GM23338 (cell line): ENCODE data around the gene GTF3C1. TPM values are rescaled to one million over a fixed set of nuclear protein-coding genes. Genes with fewer than 3 reads are reported as not detected.

ENCODE experiments used
- ATAC-seq: fragments of 200-7000 bp; cut with Tn5 transposase; 3 replicates; pipeline ENCODE4 v1.9.1; 2020
- DNase-seq: peaks from one replicate; pipeline ENCODE4 v3.0.0-alpha.2; 2015; ENCODE audit warnings: low spot score
- H2AFZ ChIP-seq: fragments of 200-600 bp; sonication (generic); 2 replicates; pipeline ENCODE4 v1.8.0; 2016; ENCODE audit warnings: antibody characterized with exemption, mild to moderate bottlenecking, moderate library complexity
- H3F3A ChIP-seq: fragments of 200-600 bp; sonication (generic); replicated peaks from 2 replicates; pipeline ENCODE4 v1.8.0; 2017; ENCODE audit warnings: antibody characterized with exemption, mixed run types, low read depth
- H3K27ac ChIP-seq: fragments of 200-600 bp; sonication (generic); 2 replicates; pipeline ENCODE4 v1.6.1; 2016; ENCODE audit warnings: low read depth
- H3K27me3 ChIP-seq: fragments of 200-600 bp; sonication (generic); 2 replicates; pipeline ENCODE4 v1.8.0; 2016; ENCODE audit warnings: mild to moderate bottlenecking, mixed run types, moderate library complexity; ENCODE audit not compliant: insufficient read depth
- H3K36me3 ChIP-seq: fragments of 200-600 bp; sonication (generic); 2 replicates; pipeline ENCODE4 v1.8.0; 2016; ENCODE audit warnings: mild to moderate bottlenecking; ENCODE audit not compliant: insufficient read depth
- H3K4me1 ChIP-seq: fragments of 200-600 bp; sonication (generic); 2 replicates; pipeline ENCODE4 v1.8.0; 2016; ENCODE audit warnings: mild to moderate bottlenecking, moderate library complexity; ENCODE audit not compliant: insufficient read depth
- H3K4me2 ChIP-seq: fragments of 200-600 bp; sonication (generic); 2 replicates; pipeline ENCODE4 v1.7.1; 2017; ENCODE audit warnings: mixed run types
- H3K4me3 ChIP-seq: fragments of 200-600 bp; sonication (generic); 2 replicates; pipeline ENCODE4 v1.6.1; 2016; ENCODE audit warnings: mixed run types
- H3K79me2 ChIP-seq: fragments of 200-600 bp; sonication (generic); replicated peaks from 2 replicates; pipeline ENCODE4 v1.8.0; 2017; ENCODE audit warnings: mild to moderate bottlenecking; ENCODE audit not compliant: insufficient read depth
- H3K9me2 ChIP-seq: fragments of 200-600 bp; sonication (generic); 2 replicates; pipeline ENCODE4 v1.8.0; 2017; ENCODE audit not compliant: insufficient read depth
- H4K20me1 ChIP-seq: fragments of 200-600 bp; sonication (generic); replicated peaks from 2 replicates; pipeline ENCODE4 v1.8.0; 2017; ENCODE audit warnings: mild to moderate bottlenecking; ENCODE audit not compliant: insufficient read depth
- H3K27ac Mint-ChIP-seq: 2 replicates; pipeline ENCODE4 v1.8.0; 2020; ENCODE audit warnings: inconsistent platforms, mild to moderate bottlenecking, moderate library complexity, mixed read lengths
- H3K27me3 Mint-ChIP-seq: 3 replicates; pipeline ENCODE4 v1.8.0; 2022; ENCODE audit warnings: low read depth, mild to moderate bottlenecking, moderate library complexity, mixed read lengths, inconsistent platforms; ENCODE audit not compliant: insufficient read depth, poor library complexity
- H3K36me3 Mint-ChIP-seq: 3 replicates; pipeline ENCODE4 v1.8.0; 2021; ENCODE audit warnings: low read depth, mild to moderate bottlenecking, inconsistent platforms, moderate library complexity, mixed read lengths
- H3K4me1 Mint-ChIP-seq: 3 replicates; pipeline ENCODE4 v1.8.0; 2020; ENCODE audit warnings: mild to moderate bottlenecking, inconsistent platforms, mixed read lengths
- H3K4me3 Mint-ChIP-seq: 3 replicates; pipeline ENCODE4 v1.8.0; 2021; ENCODE audit warnings: moderate library complexity, mild to moderate bottlenecking, inconsistent platforms, mixed read lengths
- H3K9me3 Mint-ChIP-seq: 3 replicates; pipeline ENCODE4 v1.8.0; 2020; ENCODE audit warnings: moderate library complexity, mild to moderate bottlenecking, inconsistent platforms, mixed read lengths
- CREB1 ChIP-seq: fragments of 250-450 bp; sonication (Bioruptor Pico); IDR thresholded peaks from 2 replicates; pipeline ENCODE4 v1.5.0; 2020; ENCODE audit warnings: low read depth, mild to moderate bottlenecking, moderate library complexity
- EZH2 ChIP-seq: fragments of 200-600 bp; sonication (generic); IDR thresholded peaks from one replicate; pipeline ENCODE4 v1.8.0; 2017; ENCODE audit warnings: antibody characterized with exemption, mild to moderate bottlenecking, low read depth; ENCODE audit not compliant: unreplicated experiment
- EZH2phosphoT487 ChIP-seq: fragments of 200-600 bp; sonication (generic); IDR thresholded peaks from one replicate; pipeline ENCODE4 v1.8.1; 2018; ENCODE audit warnings: antibody characterized with exemption; ENCODE audit not compliant: unreplicated experiment
- JUNB ChIP-seq: IDR thresholded peaks from one replicate; pipeline ENCODE4 v1.6.1; 2016; ENCODE audit warnings: antibody characterized with exemption; ENCODE audit not compliant: unreplicated experiment
- NANOG ChIP-seq: IDR thresholded peaks from 2 replicates; pipeline ENCODE4 v1.6.1; 2016; ENCODE audit warnings: antibody characterized with exemption, borderline replicate concordance
- STAT1 ChIP-seq: IDR thresholded peaks from one replicate; pipeline ENCODE4 v1.6.1; 2016; ENCODE audit warnings: antibody characterized with exemption; ENCODE audit not compliant: unreplicated experiment
- ZNF114 ChIP-seq: fragments of 250-450 bp; sonication (Bioruptor Pico); IDR thresholded peaks from 2 replicates; pipeline ENCODE4 v1.5.0; 2020; ENCODE audit warnings: mild to moderate bottlenecking, moderate library complexity
- polyA plus RNA-seq: library from polyadenylated mRNA; unstranded; fragments of >200 nt; fragmentation: Nextera tagmentation; extraction: Ambion mirVana; gene quantifications from 2 replicates; pipeline ENCODE4 v1.2.1, GENCODE V29; 2016
- total RNA-seq: library from RNA; depleted of rRNA; stranded (reverse); fragments of >200 nt; shearing (Covaris generic); gene quantifications from 2 replicates; pipeline ENCODE4 v1.2.3, GENCODE V29; 2014
- TF ChIP-seq, protein P1 (sequence below): IDR thresholded peaks from 2 replicates; pipeline ENCODE4 v1.6.1; 2016; ENCODE audit warnings: antibody characterized with exemption

Gene GTF3C1
- total and polyA plus RNA-seq, 2 experiments from 2014 or later: 78.5 to 138 TPM

- no peaks in the 10 kb centered on the region for H3K4me1 ChIP-seq
- DNase-seq: no peak
- peaks cover 90% of the 10 kb centered on the region for H3K36me3 Mint-ChIP-seq
Observed at GRCh38 chr16:27538528-27538927, 11.2 kb downstream of the GTF3C1 start.

DNA sequence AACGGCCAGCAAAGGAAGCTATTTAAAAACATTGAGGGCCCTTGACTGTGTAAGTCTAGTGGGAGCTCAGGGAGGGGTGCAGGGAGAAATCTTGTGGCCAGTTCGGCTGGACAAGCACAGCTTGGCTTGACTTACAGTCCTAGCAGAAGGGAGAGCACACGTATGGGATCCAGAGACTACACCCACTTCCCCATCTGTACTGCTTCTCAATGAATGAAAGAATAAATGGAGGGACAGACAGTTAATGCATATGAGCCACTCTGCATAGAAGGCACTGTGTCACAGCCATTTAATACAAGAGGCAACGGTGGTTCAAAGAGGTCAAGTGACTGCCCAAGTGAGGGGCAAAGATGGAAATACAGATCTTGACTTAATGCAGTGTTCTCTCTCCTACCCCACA lies 15.5 kb downstream of the GTF3C1 start:
- no peaks in the 10 kb centered on the region for H3K4me1 ChIP-seq
- H3K27ac Mint-ChIP-seq: no peak overlapping the region
- H3K4me3 Mint-ChIP-seq: no peak overlapping the region
- H3K4me2 ChIP-seq: no peak overlapping the region
- no peak overlapping the region for H2AFZ ChIP-seq
- no peak for TF ChIP-seq EZH2phosphoT487
- TF ChIP-seq, protein P1, sequence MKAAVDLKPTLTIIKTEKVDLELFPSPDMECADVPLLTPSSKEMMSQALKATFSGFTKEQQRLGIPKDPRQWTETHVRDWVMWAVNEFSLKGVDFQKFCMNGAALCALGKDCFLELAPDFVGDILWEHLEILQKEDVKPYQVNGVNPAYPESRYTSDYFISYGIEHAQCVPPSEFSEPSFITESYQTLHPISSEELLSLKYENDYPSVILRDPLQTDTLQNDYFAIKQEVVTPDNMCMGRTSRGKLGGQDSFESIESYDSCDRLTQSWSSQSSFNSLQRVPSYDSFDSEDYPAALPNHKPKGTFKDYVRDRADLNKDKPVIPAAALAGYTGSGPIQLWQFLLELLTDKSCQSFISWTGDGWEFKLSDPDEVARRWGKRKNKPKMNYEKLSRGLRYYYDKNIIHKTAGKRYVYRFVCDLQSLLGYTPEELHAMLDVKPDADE: no peak
- no peak for TF ChIP-seq NANOG
- no peak for TF ChIP-seq ZNF114
- no peak for TF ChIP-seq EZH2
- TF ChIP-seq STAT1: no peak
- TF ChIP-seq JUNB: no peak
- no peaks in the 10 kb centered on the region; the same call in 2 of the 3 replicates for H3K4me1 Mint-ChIP-seq
- peaks cover 46% of the 10 kb centered on the region for H3K36me3 ChIP-seq
- ATAC-seq (no peak), DNase-seq (no peak)
- H3K79me2 ChIP-seq: no peaks in the 10 kb centered on the region; the same call in 1 of the 2 replicates
- peaks cover 87% of the 10 kb centered on the region for H3K36me3 Mint-ChIP-seq
- H3K9me2 ChIP-seq: no peaks in the 10 kb centered on the region
- H3K27me3 Mint-ChIP-seq: peaks cover 8% of the 10 kb centered on the region
- no peaks in the 10 kb centered on the region for H3K9me3 Mint-ChIP-seq
- H3K4me3 ChIP-seq: no peak overlapping the region
- H3F3A ChIP-seq: no peaks in the 10 kb centered on the region
- H3K27ac ChIP-seq: no peak overlapping the region
- no peaks in the 10 kb centered on the region for H3K27me3 ChIP-seq
- H4K20me1 ChIP-seq: peaks cover 15% of the 10 kb centered on the region

More at GRCh38 chr16:27538528-27538927, 11.2 kb downstream of the GTF3C1 start:
- H3K4me3 ChIP-seq: no peak overlapping the region
- Mint-ChIP-seq H3K4me3 (no peak overlapping the region), H3K4me1 (no peaks in the 10 kb centered on the region; the same call in 2 of the 3 replicates), H3K27me3 (no peaks in the 10 kb centered on the region), H3K27ac (peak overlapping the region; percentile 81; the same call in 1 of the 2 replicates), H3K9me3 (no peaks in the 10 kb centered on the region)
- H4K20me1 ChIP-seq: peaks cover 27% of the 10 kb centered on the region
- no peak for TF ChIP-seq STAT1
- H3K4me2 ChIP-seq: no peak overlapping the region
- H3K9me2 ChIP-seq: no peaks in the 10 kb centered on the region
- no peaks in the 10 kb centered on the region for H3F3A ChIP-seq
- no peak for ATAC-seq
- no peaks in the 10 kb centered on the region for H3K27me3 ChIP-seq
- H3K36me3 ChIP-seq: peaks cover 65% of the 10 kb centered on the region
- no peak overlapping the region for H2AFZ ChIP-seq
- no peaks in the 10 kb centered on the region; the same call in 1 of the 2 replicates for H3K79me2 ChIP-seq
- H3K27ac ChIP-seq: no peak overlapping the region

GRCh38 chr16:27531826-27532800 lies 17.6 kb downstream of the GTF3C1 start:
- Mint-ChIP-seq H3K36me3 (peaks cover 84% of the 10 kb centered on the region), H3K9me3 (no peaks in the 10 kb centered on the region), H3K27ac (no peak overlapping the region), H3K4me1 (no peaks in the 10 kb centered on the region), H3K27me3 (peaks cover 11% of the 10 kb centered on the region), H3K4me3 (no peak overlapping the region)
- Histone ChIP-seq H3K36me3 (peaks cover 47% of the 10 kb centered on the region), H3K4me2 (no peak overlapping the region), H3K4me1 (no peaks in the 10 kb centered on the region), H4K20me1 (peaks cover 9% of the 10 kb centered on the region), H3K4me3 (no peak overlapping the region), H3F3A (no peaks in the 10 kb centered on the region), H3K27ac (no peak overlapping the region), H2AFZ (no peak overlapping the region), H3K79me2 (no peaks in the 10 kb centered on the region), H3K27me3 (no peaks in the 10 kb centered on the region), H3K9me2 (no peaks in the 10 kb centered on the region)
- no peak for ATAC-seq
- DNase-seq: no peak
- no peak for TF ChIP-seq JUNB
- TF ChIP-seq EZH2phosphoT487: no peak
- TF ChIP-seq CREB1 (CRISPR knock-in tag): no peak
